Fibroblast of skin of right quadriceps (primary cell): Measurements from ENCODE around the gene SERINC2.
"Not testable (repeated sequence)": the region's sequence is repeated elsewhere in the genome, so short reads cannot be mapped to it uniquely, and the experiment has no call there.

Experiments
- DNase-seq: peaks from one replicate; pipeline ENCODE4 v3.0.0-alpha.2; 2013

SERINC2 gene

DNA sequence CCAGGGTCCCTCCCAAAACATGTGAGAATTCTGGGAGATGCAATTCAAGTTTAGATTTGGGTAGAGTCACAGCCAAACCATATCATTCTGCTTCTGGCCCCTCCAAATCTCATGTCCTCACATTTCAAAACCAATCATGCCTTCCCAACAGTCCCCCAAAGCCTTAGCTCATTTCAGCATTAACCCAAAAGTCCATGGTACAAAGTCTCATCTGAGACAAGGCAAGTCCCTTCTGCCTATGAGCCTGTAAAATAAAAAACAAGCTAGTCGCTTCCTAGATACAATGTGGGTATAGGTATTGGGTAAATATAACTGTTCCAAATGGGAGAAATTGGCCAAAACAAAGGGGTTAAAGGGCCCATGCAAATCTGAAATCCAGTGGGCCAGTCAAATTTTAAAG, 59.7 kb downstream of the SERINC2 start:
- DNase-seq: not testable (repeated sequence)

DNA sequence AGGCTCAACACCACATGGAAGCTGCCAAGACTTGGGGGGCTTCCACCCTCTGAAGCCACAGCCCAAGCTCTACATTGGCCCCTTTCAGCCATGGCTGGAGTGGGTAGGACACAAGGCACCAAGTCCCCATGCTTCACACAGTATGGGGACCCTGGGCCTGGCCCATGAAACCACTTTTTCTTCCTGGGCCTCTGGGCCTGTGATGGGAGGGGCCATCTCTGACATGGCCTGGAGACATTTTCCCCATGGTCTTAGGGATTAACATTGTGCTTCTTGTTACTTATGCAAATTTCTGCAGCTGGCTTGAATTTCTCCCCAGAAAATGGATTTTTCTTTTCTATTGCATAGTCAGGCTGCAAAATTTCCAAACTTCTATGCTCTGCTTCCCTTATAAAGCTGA, 60.5 kb downstream of the SERINC2 start:
- DNase-seq: not testable (repeated sequence)

GRCh38 chr1:31474567-31474966, 61.6 kb downstream of the SERINC2 start:
- not testable (repeated sequence) for DNase-seq

DNA sequence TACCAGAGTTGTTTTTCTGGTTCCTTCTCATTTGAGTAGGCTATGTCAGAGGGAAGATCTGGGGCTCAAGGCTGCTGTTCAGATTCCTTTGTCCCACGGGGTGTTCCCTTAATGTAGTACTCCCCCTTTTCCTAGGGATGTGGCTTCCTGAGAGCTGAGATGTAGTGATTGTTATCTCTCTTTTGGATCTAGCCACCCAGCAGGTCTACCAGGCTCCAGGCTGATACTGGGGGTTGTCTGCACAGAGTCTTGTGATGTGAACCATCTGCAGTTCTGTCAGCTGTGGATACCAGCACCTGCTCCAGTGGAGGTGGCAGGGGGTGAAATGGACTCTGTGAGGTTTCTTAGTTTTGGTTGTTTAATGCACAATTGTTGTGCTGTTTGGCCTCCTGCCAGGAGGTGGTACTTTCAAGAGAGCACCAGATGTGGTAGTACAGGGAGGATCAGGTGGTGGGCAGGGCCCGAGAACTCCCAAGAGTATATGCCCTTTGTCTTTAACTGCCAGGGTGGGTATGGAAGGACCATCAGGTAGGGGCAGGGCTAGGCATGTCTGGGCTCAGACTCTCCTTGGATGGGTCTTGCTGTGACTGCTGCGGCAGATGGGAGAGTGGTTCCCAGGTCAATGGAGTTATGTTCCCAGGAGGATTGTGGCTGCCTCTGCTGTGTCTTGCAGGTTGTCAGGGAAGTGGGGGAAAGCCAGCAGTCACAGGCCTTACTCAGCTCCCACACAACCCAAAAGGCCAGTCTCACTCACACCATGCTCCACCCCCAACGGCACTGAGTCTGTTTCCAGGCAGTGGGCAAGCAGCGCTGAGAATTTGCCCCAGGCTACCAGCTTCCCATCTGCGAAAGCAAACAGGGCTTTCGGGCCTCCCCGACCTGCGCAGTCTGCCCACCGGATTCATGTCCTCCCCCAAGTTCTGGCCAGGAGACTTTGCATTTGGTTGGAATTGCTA, 64.2 kb downstream of the SERINC2 start:
- DNase-seq: no peak

GRCh38 chr1:31478167-31478566, 65.2 kb downstream of the SERINC2 start:
- DNase-seq: no peak

DNA sequence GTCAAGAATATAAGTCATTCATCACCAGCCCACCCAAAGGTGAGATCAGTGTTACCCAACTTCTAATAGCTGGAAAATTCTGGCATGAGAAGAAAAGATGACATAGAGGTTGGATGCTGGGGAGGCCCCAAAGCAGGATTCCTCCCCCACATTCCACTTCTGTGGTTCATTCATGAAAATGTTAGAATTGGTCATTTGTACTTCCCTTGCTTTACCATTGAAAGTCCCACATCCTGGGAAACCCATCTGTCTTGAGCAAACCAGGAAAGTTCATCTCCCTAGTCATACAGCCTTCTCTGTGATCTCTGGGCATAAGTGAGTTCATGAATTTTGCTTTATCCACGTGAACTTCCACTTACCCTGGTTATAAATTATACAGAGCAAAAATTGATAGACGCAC, 66.8 kb downstream of the SERINC2 start:
- DNase-seq: no peak

GRCh38 chr1:31480426-31480825, 67.4 kb downstream of the SERINC2 start:
- DNase-seq: not testable (repeated sequence)

DNA sequence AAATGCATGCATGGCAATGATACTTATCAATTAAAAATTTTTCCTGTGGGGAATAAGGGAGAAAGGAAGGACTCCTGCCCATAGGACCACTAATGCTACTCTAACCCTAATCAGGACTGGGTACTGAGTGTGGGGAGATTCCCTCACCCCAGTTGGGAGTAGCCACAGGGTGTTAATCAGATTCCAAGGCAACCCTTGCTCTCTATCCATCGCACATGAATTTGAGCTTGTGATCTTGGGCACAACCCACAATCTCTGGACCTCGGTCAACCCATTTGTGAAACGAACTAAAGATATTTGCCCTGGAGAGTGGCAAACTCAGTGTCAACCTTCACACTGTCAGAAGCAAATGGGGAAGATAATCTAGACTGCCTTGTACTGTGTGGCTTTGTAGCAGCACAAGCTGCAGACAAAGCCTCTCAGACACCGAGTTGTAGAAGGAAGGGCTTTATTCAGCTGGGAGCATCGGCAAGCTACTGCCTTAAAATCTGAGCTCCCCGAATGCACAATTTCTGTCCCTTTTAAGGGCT, 69.5 kb downstream of the SERINC2 start:
- no peak for DNase-seq

GRCh38 chr1:31483012-31483946, 70.3 kb downstream of the SERINC2 start:
- DNase-seq: peak; percentile 98
